Activated CD4-positive, alpha-beta T cell treated with anti-CD3 and anti-CD28 coated beads for 36 hours (primary cell): Measurements from ENCODE around the gene GJA4. TPM values are rescaled to one million over a fixed set of nuclear protein-coding genes. Genes with fewer than 3 reads are reported as not detected.
A peak's percentile ranks its signal among the peaks of the same experiment; 100 is the strongest.
"Not testable (repeated sequence)": the region's sequence is repeated elsewhere in the genome, so short reads cannot be mapped to it uniquely, and the experiment has no call there.

Experiments used
- ATAC-seq: fragments of 200-7000 bp; cut with Tn5 transposase; one replicate; pipeline ENCODE4 v1.10.0; 2021; ENCODE audit warnings: mild to moderate bottlenecking, moderate library complexity
- CTCF ChIA-PET: fragments of 350-600 bp; sonication (Branson Sonifier 250); formaldehyde crosslinking; loops from one replicate; lab custom pipeline; 2021; ENCODE audit warnings: antibody characterized with exemption; lab: Charles Lee
- POLR2A ChIA-PET: fragments of 350-600 bp; sonication (Branson Sonifier 250); formaldehyde crosslinking; loops from one replicate; lab custom pipeline; 2021; ENCODE audit warnings: antibody characterized with exemption, inconsistent platforms; lab: Charles Lee
- DNase-seq: peaks from one replicate; pipeline ENCODE4 v3.0.0-alpha.2; 2020
- H3K27ac Mint-ChIP-seq: one replicate; pipeline ENCODE4 v1.8.0; 2021; ENCODE audit warnings: mixed read lengths
- H3K27me3 Mint-ChIP-seq: one replicate; pipeline ENCODE4 v1.8.0; 2021; ENCODE audit warnings: mixed read lengths
- H3K36me3 Mint-ChIP-seq: one replicate; pipeline ENCODE4 v1.8.0; 2021; ENCODE audit warnings: low read depth, mixed read lengths
- H3K4me1 Mint-ChIP-seq: one replicate; pipeline ENCODE4 v1.8.0; 2021; ENCODE audit warnings: mixed read lengths
- H3K4me3 Mint-ChIP-seq: one replicate; pipeline ENCODE4 v1.8.0; 2021; ENCODE audit warnings: mild to moderate bottlenecking, moderate library complexity, mixed read lengths
- H3K9me3 Mint-ChIP-seq: one replicate; pipeline ENCODE4 v1.8.0; 2021; ENCODE audit warnings: low read depth, mixed read lengths
- intact Hi-C, 2 experiments: fragments of 100-400 bp; cut with DNase I in 1 of 2; cut with micrococcal nuclease in 1 of 2; formaldehyde crosslinking; loops; one replicate each; pipeline versions ENCODE4 v1.14.2 to v1.15.1; 2022 to 2024; cut with DNase I, micrococcal nuclease
- total RNA-seq, 2 experiments: library from RNA; stranded (reverse); gene quantifications; one replicate each; pipeline ENCODE4 v1.2.3, GENCODE V29; 2021

Gene GJA4
- total RNA-seq, 2 experiments from 2014 or later, result not detected

DNA sequence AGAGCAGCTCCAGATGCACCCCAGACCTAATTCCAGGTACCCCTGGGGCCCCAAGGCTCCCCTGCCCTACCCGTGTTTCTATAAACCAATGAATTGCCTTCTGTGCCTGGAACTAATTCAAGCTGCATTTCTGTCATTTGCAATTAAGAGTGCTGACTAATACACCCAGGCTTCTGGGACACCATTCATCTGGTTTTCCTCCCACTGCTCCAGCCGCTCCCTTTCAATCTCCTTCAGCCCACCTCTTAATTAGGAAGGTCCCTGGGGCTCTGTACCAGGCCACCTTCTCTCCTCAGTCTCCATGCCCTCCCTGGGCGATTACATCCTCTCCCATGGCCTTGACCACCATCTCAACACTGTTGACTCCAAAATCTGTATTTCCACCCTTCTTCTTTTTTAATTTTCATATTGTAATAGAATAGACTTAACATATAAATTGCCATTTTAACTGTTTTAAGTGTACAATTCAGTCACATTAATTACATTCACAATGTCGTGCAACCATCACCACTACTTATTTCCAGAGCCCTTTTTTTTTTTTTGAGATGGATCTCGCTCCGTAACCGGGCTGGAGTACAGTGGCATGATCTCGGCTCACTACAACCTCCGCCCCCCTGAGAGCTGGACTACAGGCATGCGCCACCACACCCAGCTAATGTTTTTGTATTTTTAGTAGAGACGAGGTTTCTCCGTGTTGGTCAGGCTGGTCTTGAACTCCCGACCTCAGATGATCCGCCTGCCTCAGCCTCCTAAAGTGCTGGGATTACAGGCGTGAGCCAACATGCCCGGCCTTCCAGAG, 21.0 kb upstream of the GJA4 start:
- Mint-ChIP-seq H3K27ac (no peak overlapping the region), H3K27me3 (peaks cover 2% of the 10 kb centered on the region), H3K4me3 (no peak overlapping the region), H3K36me3 (no peaks in the 10 kb centered on the region), H3K9me3 (no peaks in the 10 kb centered on the region), H3K4me1 (no peaks in the 10 kb centered on the region)
- ATAC-seq (no peak), DNase-seq (no peak)
- ChIA-PET POLR2A (no interaction called here), CTCF (no interaction called here)
- intact Hi-C loops, result no loop called here

DNA sequence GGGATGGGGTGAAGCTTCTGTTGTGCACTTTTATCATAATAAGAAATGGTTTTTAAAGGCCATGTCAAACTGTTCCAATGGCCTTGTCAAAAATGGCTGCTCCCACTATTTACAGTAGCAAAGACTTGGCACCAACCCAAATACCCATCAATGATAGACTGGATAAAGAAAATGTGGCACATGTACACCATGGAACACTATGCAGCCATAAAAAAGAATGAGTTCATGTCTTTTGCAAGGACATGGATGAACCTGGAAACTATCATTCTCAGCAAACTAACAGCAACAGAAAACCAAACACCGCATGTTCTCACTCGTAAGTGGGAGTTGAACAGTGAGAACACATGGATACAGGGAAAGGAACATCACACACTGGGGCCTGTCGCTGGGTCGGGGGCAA, 19.7 kb upstream of the GJA4 start:
- POLR2A ChIA-PET, H3K27ac Mint-ChIP-seq, H3K36me3 Mint-ChIP-seq, ATAC-seq, H3K4me3 Mint-ChIP-seq, CTCF ChIA-PET, intact Hi-C loops, H3K27me3 Mint-ChIP-seq, H3K4me1 Mint-ChIP-seq, H3K9me3 Mint-ChIP-seq, DNase-seq: not testable (repeated sequence)

DNA sequence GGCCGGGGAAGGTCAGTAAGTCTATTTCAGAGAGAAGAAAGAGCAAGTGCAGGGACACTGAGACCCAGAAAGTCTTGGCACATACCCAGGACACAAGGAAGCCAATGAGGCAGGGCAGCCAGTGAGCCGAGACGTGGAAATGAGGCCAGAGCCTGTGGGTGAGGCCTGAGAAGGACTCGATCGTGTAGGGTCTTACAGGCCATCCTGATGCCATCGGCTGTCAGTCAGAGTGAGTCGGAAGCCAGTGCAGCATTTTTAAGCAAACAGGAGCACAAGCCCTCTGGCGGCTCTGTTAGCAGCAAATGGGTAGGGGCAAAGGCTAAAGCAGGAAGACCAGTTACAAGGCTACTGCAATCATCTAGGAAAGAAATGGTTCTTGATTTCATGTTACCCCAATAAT, 17.8 kb upstream of the GJA4 start:
- no peaks in the 10 kb centered on the region for H3K36me3 Mint-ChIP-seq
- ChIA-PET POLR2A (no interaction called here), CTCF (no interaction called here)
- H3K27me3 Mint-ChIP-seq, result peaks cover 8% of the 10 kb centered on the region
- no peak overlapping the region for H3K4me3 Mint-ChIP-seq
- intact Hi-C loops, result no loop called here
- H3K4me1 Mint-ChIP-seq, result no peaks in the 10 kb centered on the region
- DNase-seq (no peak), ATAC-seq (no peak)
- no peaks in the 10 kb centered on the region for H3K9me3 Mint-ChIP-seq
- H3K27ac Mint-ChIP-seq, result no peak overlapping the region

DNA sequence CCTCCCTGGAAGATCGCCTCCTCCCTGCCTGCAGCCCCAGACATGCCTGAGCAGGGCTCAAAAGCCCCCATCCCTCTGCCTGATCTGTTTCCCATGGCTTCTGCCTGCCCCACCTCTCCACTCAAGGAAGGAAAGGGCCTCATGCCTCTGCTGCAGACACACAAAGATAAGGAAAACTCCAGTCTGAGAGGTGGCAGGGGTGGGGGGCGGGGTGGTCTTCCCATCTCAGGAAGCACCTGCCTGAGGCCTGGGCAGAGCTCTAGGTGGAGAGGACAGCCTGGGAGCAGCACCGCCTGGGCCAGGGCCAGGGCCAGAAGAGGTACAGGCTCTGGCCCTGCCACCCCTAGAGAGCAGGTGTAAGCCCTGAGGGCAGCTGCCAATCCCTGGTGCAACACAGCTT, 15.9 kb upstream of the GJA4 start:
- ATAC-seq, result no peak
- H3K27ac Mint-ChIP-seq, result no peak overlapping the region
- CTCF ChIA-PET, result interaction anchor here (0.6 to 1.1 kb wide), 2 partner anchors 9 to 147 kb away, joined by 3 read pairs; no protein-coding TSS in a partner anchor

DNA sequence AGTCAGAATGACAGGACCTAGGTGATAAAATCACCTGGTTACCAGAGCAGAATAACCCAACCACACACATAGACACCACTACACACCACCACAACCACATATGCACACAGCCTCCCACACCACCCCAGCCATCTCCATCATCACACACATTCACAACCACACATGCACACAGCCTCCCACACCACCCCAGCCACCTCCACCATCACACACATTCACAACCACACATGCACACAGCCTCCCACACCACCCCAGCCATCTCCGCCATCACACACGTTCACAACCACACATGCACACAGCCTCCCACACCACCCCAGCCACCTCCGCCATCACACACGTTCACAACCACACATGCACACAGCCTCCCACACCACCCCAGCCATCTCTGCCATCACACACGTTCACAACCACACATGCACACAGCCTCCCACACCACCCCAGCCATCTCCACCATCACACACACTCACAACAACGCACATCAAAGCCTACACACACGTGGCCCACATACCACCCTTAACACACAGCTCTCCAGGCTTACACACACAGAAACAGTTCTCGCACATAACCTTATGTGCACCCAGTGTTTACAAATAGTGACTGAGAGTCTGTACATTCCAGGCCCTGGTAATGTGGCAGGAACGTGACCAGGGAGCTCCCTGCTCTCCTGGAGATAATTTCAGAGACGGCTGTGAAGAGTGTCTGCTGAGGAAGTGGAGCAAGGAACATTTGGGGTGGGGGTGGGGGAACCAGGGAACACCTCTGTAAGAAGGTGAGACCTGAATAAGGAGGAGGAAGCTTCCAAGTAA, 15.1 kb upstream of the GJA4 start:
- ChIA-PET CTCF (no interaction called here), POLR2A (no interaction called here)
- H3K4me3 Mint-ChIP-seq, result no peak overlapping the region
- no peaks in the 10 kb centered on the region for H3K36me3 Mint-ChIP-seq
- no peak for DNase-seq
- H3K27ac Mint-ChIP-seq, result no peak overlapping the region
- no peak for ATAC-seq
- peaks cover 3% of the 10 kb centered on the region for H3K4me1 Mint-ChIP-seq
- H3K9me3 Mint-ChIP-seq, result no peaks in the 10 kb centered on the region
- peaks cover 19% of the 10 kb centered on the region for H3K27me3 Mint-ChIP-seq
- intact Hi-C loops, result no loop called here

More for the DNA sequence above, 15.9 kb upstream of the GJA4 start:
- Mint-ChIP-seq H3K4me3 (no peak overlapping the region), H3K36me3 (no peaks in the 10 kb centered on the region), H3K4me1 (peaks cover 1% of the 10 kb centered on the region), H3K27me3 (peaks cover 13% of the 10 kb centered on the region), H3K9me3 (no peaks in the 10 kb centered on the region)
- no peak for DNase-seq
- intact Hi-C loops, result no loop called here
- POLR2A ChIA-PET, result no interaction called here

DNA sequence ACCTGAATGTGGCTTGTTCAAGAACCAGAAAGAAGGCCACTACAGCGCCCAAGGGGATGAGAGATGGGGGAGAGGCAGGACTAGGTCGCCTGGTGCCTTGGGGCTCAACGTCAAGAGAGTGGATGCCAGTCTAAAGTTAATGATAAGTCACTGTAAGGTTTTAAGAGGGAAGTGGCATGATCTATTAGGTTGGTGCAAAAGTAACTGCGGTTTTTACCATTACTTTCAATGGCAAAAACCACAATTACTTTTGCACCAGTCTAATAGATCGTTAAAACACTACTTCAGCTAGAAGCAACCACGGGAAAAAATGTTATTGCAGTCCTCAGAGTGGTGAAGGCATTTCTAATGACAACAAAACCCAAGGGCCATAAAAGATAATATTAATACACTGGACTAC, 14.4 kb upstream of the GJA4 start:
- peaks cover 3% of the 10 kb centered on the region for H3K4me1 Mint-ChIP-seq
- H3K36me3 Mint-ChIP-seq, result no peaks in the 10 kb centered on the region
- DNase-seq, result no peak
- H3K27ac Mint-ChIP-seq, result no peak overlapping the region
- H3K27me3 Mint-ChIP-seq, result peaks cover 24% of the 10 kb centered on the region
- H3K4me3 Mint-ChIP-seq, result no peak overlapping the region
- POLR2A ChIA-PET, result no interaction called here
- ATAC-seq, result no peak
- H3K9me3 Mint-ChIP-seq, result no peaks in the 10 kb centered on the region
- CTCF ChIA-PET, result interaction anchor here (0.7 kb wide), 1 partner anchor 75 kb away, joined by 3 read pairs; no protein-coding TSS in a partner anchor
- intact Hi-C loops, result no loop called here

DNA sequence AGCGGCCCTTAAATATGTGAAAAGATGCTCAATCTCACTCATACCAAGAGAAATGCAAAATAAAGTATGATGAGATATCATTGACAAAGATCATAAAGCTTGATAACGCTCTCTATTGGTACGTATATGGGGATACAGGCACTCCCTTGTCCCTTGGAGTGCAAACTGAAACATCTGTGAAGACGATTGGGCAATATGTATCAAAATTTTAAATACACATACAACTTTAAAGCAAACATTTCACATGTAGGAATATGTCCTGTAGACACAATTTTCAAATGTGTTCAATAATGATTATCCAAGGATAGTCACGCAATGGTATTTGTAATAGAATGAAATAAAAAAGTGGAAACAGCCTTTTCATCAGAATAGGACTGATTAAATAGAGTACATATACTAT, 13.8 kb upstream of the GJA4 start:
- H3K4me1 Mint-ChIP-seq, result peaks cover 3% of the 10 kb centered on the region
- no peak overlapping the region for H3K4me3 Mint-ChIP-seq
- ATAC-seq, result no peak
- ChIA-PET CTCF (interaction anchor here (0.7 kb wide), 1 partner anchor 74 kb away, joined by 3 read pairs; no protein-coding TSS in a partner anchor), POLR2A (no interaction called here)
- no peaks in the 10 kb centered on the region for H3K36me3 Mint-ChIP-seq
- H3K9me3 Mint-ChIP-seq, result no peaks in the 10 kb centered on the region
- H3K27me3 Mint-ChIP-seq, result peaks cover 25% of the 10 kb centered on the region
- DNase-seq, result no peak
- no peak overlapping the region for H3K27ac Mint-ChIP-seq
- intact Hi-C loops, result no loop called here

DNA sequence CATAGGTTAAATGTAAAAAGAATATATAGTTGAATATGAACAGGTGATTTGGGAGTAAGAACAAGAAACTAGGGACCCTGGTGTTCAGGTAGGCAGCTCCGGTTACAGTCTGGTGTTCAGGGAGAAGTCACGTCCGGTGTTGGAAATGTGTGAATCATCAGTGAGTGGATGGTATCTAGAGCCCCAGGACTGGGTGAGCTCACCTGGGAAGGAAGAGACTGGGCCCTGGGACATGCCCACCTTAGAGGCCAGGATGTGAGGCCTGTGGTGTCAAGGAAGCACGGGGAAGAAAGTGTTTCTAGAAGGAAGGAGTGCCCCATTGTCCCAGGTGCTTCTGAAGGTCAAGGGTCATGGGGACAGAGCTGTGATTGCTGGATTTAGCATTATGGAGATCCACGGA, 13.3 kb upstream of the GJA4 start:
- ChIA-PET CTCF (no interaction called here), POLR2A (no interaction called here)
- no peaks in the 10 kb centered on the region for H3K9me3 Mint-ChIP-seq

DNA sequence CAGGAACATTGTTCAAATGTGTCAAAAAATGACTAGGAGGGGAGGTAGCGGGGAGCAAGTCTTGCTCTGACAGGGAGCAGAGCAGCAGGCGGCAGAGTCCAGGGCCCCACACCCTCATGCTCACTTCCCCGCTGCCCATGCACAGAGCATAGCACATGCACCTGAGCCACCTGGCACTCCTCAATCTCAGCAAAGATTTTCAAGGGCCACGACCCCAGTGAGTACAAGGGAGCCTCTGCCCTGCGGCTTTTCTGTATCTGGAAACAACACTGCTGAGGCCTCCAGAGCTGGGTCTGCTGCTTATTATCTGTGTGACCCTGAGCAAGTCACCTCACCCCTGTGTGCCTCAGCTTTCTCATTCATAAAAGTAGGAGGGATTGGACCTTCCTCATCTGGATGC, 12.8 kb upstream of the GJA4 start:
- ChIA-PET POLR2A (no interaction called here), CTCF (no interaction called here)
- intact Hi-C loops, result no loop called here

More for the DNA sequence above, 13.3 kb upstream of the GJA4 start:
- H3K27ac Mint-ChIP-seq, result no peak overlapping the region
- H3K4me3 Mint-ChIP-seq, result no peak overlapping the region
- no peaks in the 10 kb centered on the region for H3K36me3 Mint-ChIP-seq
- peaks cover 25% of the 10 kb centered on the region for H3K27me3 Mint-ChIP-seq
- intact Hi-C loops, result no loop called here
- DNase-seq (no peak), ATAC-seq (no peak)
- H3K4me1 Mint-ChIP-seq, result peaks cover 3% of the 10 kb centered on the region

DNA sequence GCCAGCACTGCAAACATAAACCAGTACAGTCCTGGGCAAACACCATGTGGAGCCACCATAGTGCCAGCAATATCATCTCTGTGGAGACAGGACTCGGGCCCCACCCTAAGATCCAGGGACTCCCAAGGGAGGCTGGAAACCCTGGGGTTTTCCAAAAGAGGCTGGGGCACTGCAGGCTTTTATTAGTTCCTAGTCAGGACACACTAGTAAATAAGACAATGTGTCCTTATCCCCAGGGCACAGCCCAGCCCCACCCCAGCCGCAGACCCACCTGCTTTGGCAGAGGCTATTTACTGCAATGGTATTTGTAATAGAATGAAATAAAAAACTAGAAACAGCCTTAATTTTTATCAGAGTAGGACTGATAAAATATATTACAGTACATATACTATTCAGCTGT, 12.3 kb upstream of the GJA4 start:
- Mint-ChIP-seq H3K4me1 (peaks cover 3% of the 10 kb centered on the region), H3K27ac (no peak overlapping the region), H3K4me3 (no peak overlapping the region), H3K27me3 (peaks cover 25% of the 10 kb centered on the region), H3K9me3 (no peaks in the 10 kb centered on the region), H3K36me3 (no peaks in the 10 kb centered on the region)
- no peak for DNase-seq
- POLR2A ChIA-PET, result no interaction called here
- CTCF ChIA-PET, result no interaction called here
- ATAC-seq, result no peak
- intact Hi-C loops, result no loop called here

More for the DNA sequence above, 12.8 kb upstream of the GJA4 start:
- Mint-ChIP-seq H3K27ac (no peak overlapping the region), H3K36me3 (no peaks in the 10 kb centered on the region), H3K4me1 (peaks cover 3% of the 10 kb centered on the region), H3K4me3 (no peak overlapping the region), H3K27me3 (peaks cover 25% of the 10 kb centered on the region), H3K9me3 (no peaks in the 10 kb centered on the region)
- DNase-seq (no peak), ATAC-seq (no peak)

DNA sequence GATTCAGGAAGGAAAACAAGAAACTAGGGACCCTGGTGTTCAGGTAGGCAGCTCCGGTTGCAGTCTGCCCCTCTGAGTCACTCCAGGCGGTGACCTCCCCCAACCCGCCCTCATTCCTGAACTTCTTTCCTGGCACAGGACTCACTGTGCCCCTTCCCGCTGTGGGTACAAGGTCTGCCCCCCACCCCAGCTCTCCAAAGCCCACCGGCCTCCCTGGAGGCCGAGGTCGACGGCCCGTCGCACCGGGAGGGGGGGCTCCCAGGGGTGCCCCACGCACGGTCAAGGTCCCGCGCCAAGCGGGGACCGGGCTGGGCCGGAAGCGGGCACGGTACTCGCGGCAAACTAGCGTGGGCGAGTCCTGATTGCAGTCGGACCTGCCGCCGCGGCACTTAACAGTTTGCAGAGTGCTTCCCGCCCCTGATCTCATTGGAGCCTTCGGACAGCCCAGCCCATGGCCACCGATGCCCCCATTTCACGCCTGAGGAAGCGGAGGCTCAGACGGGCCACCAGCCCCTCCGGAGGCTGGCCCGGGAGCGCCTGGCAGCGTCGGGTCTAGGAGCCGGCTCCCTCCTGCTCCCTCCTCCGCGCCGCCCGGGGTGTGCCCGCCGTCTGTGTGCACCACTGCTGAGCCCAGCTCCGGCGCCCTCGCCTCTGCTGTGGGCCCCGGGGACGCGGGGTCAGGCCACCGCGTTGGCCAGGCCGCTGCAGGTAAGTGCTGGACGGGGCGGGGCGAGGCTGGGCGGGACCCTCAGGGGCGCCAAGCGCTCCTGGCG, 11.5 kb upstream of the GJA4 start, which contains the start of gene GJB3:
Gene GJB3, plus strand, starts transcription at position 144 of the 773 bp plus-strand sequence. CDS start 3,549 bp downstream, outside the sequence.
- no peak within 1 kb of the TSS for H3K4me3 Mint-ChIP-seq
- peak; percentile 34 for DNase-seq
- ChIA-PET POLR2A (no interaction called here), CTCF (no interaction called here)
- H3K9me3 Mint-ChIP-seq, result no peaks in the 10 kb centered on the region
- H3K4me1 Mint-ChIP-seq, result peaks cover 3% of the 10 kb centered on the region
- intact Hi-C loops, result no loop called here
- H3K27ac Mint-ChIP-seq, result no peak within 1 kb of the TSS
- peaks cover 25% of the 10 kb centered on the region for H3K27me3 Mint-ChIP-seq
- no peaks in the 10 kb centered on the region for H3K36me3 Mint-ChIP-seq
- peak; percentile 34 for ATAC-seq
